Activated naive CD4-positive, alpha-beta T cell treated with anti-CD3 and anti-CD28 coated beads, Interleukin-2, amount 50 U/mL, for 72 hours (primary cell): ENCODE results near the gene NOL3. TPM values are rescaled to one million over a fixed set of nuclear protein-coding genes. Genes with fewer than 3 reads are reported as not detected.

Source experiments
- ATAC-seq, 2 donors: fragments of 150-1000 bp; cut with Tn5 transposase; 2 replicates each; pipeline ENCODE4 v1.10.0; 2021; ENCODE audit warnings: mild to moderate bottlenecking in 2 of 2, moderate library complexity in 2 of 2
- DNase-seq, 2 donors: peaks; one replicate each; pipeline ENCODE4 v3.0.0; 2021 to 2022; ENCODE audit warnings: low spot score in 2 of 2
- H3K27ac Mint-ChIP-seq, 2 donors: one replicate each; pipeline ENCODE4 v1.8.0; 2022; ENCODE audit warnings: mild to moderate bottlenecking in 2 of 2, mixed read lengths in 2 of 2
- H3K36me3 Mint-ChIP-seq, 2 donors: one replicate each; pipeline ENCODE4 v1.8.0; 2022; ENCODE audit warnings: mixed read lengths in 2 of 2
- H3K9me3 Mint-ChIP-seq, 2 donors: one replicate each; pipeline ENCODE4 v1.8.0; 2022; ENCODE audit warnings: mixed read lengths in 2 of 2
- total RNA-seq, 2 donors: library from RNA; stranded (reverse); gene quantifications; one replicate each; pipeline ENCODE4 v1.2.3, GENCODE V29; 2022

Gene NOL3
- total RNA-seq, 2 donors from 2014 or later, result 9.2 to 43.4 TPM

DNA sequence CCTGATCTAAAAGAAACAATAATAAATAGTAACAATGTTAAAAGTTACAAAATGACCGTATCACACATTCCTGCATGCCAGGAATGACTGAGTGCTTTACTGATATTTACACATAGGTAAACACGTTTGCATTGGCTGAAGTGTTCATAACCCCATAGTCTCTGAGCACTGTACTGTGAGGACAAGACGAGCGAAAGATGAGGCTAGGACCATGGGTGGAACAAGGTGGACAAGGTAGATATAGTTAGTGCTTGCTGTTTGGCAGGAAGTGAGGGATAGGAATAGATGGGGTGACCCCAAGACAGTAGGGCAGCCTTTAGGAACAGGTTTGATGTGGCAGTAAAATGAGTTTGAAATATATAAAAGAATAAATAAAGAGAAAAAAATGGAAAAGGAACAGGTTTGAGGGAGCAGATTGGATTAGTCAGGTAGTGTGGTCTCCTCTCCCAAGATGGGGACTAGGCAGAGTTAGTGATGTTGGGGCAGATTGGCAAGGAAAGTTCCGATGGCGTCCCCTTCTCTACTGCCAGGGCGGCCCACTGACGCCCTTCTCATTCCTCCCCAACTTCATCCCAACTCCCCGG, 21.2 kb downstream of the NOL3 start:
- peaks cover 20 to 38% of the 10 kb centered on the region in 2 donors for H3K36me3 Mint-ChIP-seq
- H3K27ac Mint-ChIP-seq, result peak overlapping the region; percentile 85 to 92
- H3K9me3 Mint-ChIP-seq, result no peaks in the 10 kb centered on the region
- DNase-seq, result no peak
- peak; percentile 15 to 18 for ATAC-seq

DNA sequence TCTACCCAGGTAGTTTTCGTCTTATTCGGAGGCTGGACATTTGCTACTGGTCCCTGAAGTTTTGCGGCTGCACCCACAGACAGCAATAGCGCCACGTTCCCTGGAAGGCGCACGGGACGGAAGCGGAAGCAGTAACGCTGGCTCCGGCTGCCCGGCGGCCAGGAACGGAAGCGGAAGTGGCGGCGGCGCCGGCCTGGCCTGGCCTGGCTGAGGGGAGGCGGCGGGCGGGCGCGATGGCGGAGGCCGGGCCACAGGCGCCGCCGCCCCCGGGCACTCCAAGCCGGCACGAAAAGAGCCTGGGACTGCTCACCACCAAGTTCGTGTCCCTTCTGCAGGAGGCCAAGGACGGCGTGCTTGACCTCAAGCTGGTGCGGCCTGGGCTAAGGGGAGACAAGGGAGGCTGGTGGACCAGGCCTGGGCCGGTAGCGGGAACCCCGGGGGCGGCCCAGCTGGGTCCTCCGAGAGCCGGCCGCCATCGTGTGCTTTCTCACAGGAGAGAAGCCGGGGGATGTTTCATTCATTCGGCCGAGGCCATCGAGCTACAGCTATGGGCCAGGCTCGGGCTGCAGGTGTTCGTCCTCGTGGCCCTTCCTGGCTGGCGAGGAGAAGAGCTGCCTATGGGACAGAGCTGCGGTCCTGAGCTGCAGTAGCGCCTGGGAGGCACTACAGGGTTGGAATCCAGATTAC, 21.8 kb downstream of the NOL3 start, which contains the start of gene E2F4:
TSS of gene E2F4 (plus strand) at position 161 of the 687 bp plus-strand sequence. CDS start at position 234, 73 bp downstream.
- ATAC-seq (peak; percentile 99), DNase-seq (peak; percentile 90 to 91)
- peaks cover 25 to 44% of the 10 kb centered on the region in 2 donors for H3K36me3 Mint-ChIP-seq
- peak within 1 kb of the TSS; percentile 92 to 96 for H3K27ac Mint-ChIP-seq
- no peaks in the 10 kb centered on the region for H3K9me3 Mint-ChIP-seq

DNA sequence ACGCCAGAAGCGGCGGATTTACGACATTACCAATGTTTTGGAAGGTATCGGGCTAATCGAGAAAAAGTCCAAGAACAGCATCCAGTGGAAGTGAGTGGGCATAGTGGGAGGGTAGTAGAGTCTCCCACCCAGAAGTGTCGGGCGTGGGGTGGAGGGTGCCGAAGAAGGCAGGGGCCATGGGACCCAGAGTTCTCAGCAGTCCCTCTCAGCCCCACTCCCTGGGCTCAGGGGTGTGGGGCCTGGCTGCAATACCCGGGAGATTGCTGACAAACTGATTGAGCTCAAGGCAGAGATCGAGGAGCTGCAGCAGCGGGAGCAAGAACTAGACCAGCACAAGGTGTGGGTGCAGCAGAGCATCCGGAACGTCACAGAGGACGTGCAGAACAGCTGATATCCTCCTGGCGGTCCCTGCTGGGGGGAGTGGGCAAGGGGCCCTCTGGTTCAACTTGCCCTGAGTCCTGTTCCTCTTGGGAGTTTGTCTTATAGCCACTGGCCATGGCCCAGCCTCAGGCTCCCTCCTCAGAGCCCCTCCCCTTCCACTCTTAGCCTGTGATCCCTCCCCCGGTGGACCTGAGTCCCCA, 22.5 kb downstream of the NOL3 start:
- no peak for DNase-seq
- Mint-ChIP-seq H3K27ac (peak overlapping the region; percentile 92 to 96), H3K36me3 (peaks cover 25 to 44% of the 10 kb centered on the region in 2 donors), H3K9me3 (no peaks in the 10 kb centered on the region)
- ATAC-seq, result no peak

- ATAC-seq, result no peak
- H3K36me3 Mint-ChIP-seq, result peaks cover 25 to 44% of the 10 kb centered on the region in 2 donors
- H3K9me3 Mint-ChIP-seq, result no peaks in the 10 kb centered on the region
- peak overlapping the region; percentile 92 to 96 for H3K27ac Mint-ChIP-seq
- no peak for DNase-seq
Measured at GRCh38 chr16:67193536-67193935, 23.2 kb downstream of the NOL3 start.

- ATAC-seq (no peak), DNase-seq (no peak)
- H3K27ac Mint-ChIP-seq, result peak overlapping the region; percentile 90 to 92
- H3K36me3 Mint-ChIP-seq, result peaks cover 25 to 44% of the 10 kb centered on the region in 2 donors
- no peaks in the 10 kb centered on the region for H3K9me3 Mint-ChIP-seq
Measured at GRCh38 chr16:67194260-67194659, 23.9 kb downstream of the NOL3 start.

DNA sequence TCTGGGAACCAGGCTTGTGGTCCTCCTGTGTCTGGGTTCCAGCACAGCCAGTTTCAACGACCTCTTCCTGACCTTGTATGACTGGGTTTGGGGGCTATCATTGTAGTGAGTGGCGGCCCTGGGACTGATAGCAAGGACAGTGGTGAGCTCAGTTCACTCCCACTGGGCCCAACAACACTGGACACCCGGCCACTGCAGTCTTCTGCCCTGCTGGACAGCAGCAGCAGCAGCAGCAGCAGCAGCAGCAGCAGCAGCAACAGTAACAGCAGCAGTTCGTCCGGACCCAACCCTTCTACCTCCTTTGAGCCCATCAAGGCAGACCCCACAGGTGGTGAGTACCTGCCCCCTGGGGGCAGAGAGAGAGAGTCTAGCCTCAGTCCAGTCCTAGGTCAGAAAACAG, 25.3 kb downstream of the NOL3 start:
- ATAC-seq, result no peak
- H3K36me3 Mint-ChIP-seq, result peaks cover 25 to 44% of the 10 kb centered on the region in 2 donors
- peak overlapping the region; percentile 4 to 67 for H3K27ac Mint-ChIP-seq
- H3K9me3 Mint-ChIP-seq, result no peaks in the 10 kb centered on the region
- no peak for DNase-seq

DNA sequence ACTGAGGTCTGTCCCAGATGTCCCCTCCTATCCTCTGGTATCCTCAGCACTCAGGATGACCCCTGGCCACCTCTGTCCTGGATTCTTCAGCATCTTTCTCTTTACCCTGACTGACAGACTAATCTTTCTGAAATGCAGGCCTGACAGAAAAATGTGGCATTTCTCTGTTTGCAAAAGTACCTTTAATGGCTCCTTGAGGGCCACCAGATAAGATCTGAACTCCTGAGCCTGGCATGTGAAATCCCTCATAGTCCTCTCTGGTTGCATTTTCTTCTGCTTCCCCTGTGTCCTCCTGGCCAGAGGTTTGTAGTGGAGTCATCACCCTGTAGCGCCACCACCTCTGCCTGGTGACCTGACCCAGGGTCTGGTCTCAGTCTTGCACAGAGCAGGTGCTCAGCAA, 26.5 kb downstream of the NOL3 start:
- H3K27ac Mint-ChIP-seq, result peak overlapping the region in 1 of 2 donors; percentile 86
- H3K9me3 Mint-ChIP-seq, result no peaks in the 10 kb centered on the region
- DNase-seq (no peak), ATAC-seq (no peak)
- H3K36me3 Mint-ChIP-seq, result peaks cover 25 to 35% of the 10 kb centered on the region in 2 donors

GRCh38 chr16:67197704-67198103, 27.4 kb downstream of the NOL3 start:
- H3K27ac Mint-ChIP-seq, result peak overlapping the region in 1 of 2 donors; percentile 82
- peak in 1 of 2 donors; percentile 5 for ATAC-seq
- DNase-seq, result no peak
- H3K36me3 Mint-ChIP-seq, result peaks cover 21 to 31% of the 10 kb centered on the region in 2 donors
- no peaks in the 10 kb centered on the region for H3K9me3 Mint-ChIP-seq

GRCh38 chr16:67198238-67198734, 27.9 kb downstream of the NOL3 start:
- ATAC-seq, result peak; percentile 35 to 64
- no peaks in the 10 kb centered on the region for H3K9me3 Mint-ChIP-seq
- DNase-seq, result no peak
- H3K36me3 Mint-ChIP-seq, result peaks cover 19 to 26% of the 10 kb centered on the region in 2 donors
- H3K27ac Mint-ChIP-seq, result peak overlapping the region in 1 of 2 donors; percentile 82

GRCh38 chr16:67199011-67199807, 28.9 kb downstream of the NOL3 start, which contains the start of gene ELMO3:
Gene ELMO3, plus strand, starts transcription at chr16:67199131. Its CDS starts 196 bp downstream, at chr16:67199327.
- H3K36me3 Mint-ChIP-seq, result peaks cover 14 to 17% of the 10 kb centered on the region in 2 donors
- ATAC-seq (no peak), DNase-seq (no peak)
- peak within 1 kb of the TSS in 1 of 2 donors; percentile 82 for H3K27ac Mint-ChIP-seq
- no peaks in the 10 kb centered on the region for H3K9me3 Mint-ChIP-seq

DNA sequence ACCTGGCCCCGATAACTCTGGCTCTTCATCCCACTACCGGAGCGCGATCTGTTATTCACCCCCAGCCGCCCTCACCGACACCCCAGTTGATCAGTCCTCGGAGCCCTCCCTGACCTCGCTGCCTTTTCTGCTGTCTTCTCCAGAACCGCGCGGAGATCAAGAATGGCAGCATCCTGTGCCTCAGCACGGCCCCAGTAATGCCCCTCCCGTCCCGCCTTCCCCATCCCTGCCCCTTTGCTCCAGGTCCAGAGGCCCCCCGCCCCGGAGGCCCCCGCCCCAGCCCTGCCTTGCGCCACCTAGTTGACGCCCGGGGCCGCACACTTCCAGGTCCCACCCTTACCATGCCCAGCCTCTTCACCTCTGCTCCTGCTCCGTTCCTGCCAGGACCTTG, 29.5 kb downstream of the NOL3 start:
- Mint-ChIP-seq H3K27ac (no peak overlapping the region), H3K9me3 (no peaks in the 10 kb centered on the region), H3K36me3 (peaks cover 12 to 16% of the 10 kb centered on the region in 2 donors)
- no peak for DNase-seq
- no peak for ATAC-seq

DNA sequence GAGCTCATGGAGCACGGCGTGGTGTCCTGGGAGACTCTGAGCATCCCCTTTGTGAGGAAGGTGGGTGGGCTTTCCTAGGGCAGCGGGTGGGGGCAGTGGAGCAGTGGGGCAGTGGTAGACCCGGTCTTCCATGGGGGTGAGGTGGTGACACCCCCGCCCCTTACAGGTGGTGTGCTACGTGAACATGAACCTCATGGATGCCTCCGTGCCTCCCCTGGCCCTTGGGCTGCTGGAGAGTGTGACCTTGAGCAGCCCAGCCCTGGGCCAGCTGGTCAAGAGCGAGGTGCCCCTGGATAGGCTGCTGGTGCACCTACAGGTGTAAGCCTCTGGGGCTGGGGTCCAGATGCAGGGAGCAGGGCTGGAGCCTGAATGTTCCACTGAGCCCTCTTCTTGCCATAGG, 30.2 kb downstream of the NOL3 start:
- no peak for DNase-seq
- Mint-ChIP-seq H3K9me3 (no peaks in the 10 kb centered on the region), H3K36me3 (peaks cover 12 to 16% of the 10 kb centered on the region in 2 donors), H3K27ac (no peak overlapping the region)
- no peak for ATAC-seq

DNA sequence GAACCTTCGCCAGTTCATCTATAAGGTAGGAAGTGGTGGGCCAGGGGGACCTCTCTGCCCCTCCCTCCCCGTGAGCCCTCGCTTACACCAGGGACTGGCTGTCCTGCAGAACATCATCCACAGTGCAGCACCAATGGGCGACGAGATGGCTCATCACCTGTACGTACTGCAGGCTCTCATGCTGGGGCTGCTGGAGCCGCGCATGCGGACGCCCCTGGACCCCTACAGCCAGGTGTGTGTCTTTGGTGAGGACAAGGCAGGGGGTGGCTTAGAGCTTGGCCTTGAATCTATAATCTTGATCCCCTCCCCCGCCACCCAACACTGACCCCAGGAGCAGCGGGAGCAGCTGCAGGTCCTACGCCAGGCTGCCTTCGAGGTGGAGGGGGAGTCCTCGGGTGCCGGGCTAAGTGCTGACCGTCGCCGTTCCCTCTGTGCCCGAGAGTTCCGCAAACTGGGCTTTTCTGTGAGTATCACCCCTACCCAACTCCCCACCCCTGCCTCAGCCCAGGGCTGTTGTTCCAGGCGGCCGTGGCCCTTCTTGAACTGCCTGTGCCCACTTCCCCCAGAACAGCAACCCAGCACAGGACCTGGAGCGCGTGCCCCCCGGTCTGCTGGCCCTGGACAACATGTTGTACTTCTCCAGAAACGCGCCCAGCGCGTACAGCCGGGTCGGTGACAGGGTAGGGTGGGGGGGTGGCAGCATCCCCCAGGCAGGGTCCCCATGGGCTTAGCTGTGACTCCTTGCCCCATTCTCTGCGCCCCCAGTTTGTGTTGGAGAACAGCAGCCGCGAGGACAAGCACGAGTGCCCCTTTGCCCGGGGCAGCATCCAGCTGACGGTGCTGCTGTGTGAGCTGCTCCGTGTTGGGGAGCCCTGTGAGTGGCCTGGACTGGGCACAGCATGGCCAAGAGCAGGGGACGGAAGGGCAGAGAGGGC, 31.3 kb downstream of the NOL3 start:
- H3K36me3 Mint-ChIP-seq, result peaks cover 3 to 4% of the 10 kb centered on the region in 2 donors
- ATAC-seq (no peak), DNase-seq (no peak)
- H3K27ac Mint-ChIP-seq, result no peak overlapping the region
- H3K9me3 Mint-ChIP-seq, result no peaks in the 10 kb centered on the region

GRCh38 chr16:67202426-67202825, 32.1 kb downstream of the NOL3 start:
- no peaks in the 10 kb centered on the region for H3K9me3 Mint-ChIP-seq
- ATAC-seq, result no peak
- no peak overlapping the region for H3K27ac Mint-ChIP-seq
- DNase-seq, result no peak
- no peaks in the 10 kb centered on the region for H3K36me3 Mint-ChIP-seq

- no peak for ATAC-seq
- no peak overlapping the region for H3K27ac Mint-ChIP-seq
- H3K9me3 Mint-ChIP-seq, result no peaks in the 10 kb centered on the region
- no peaks in the 10 kb centered on the region for H3K36me3 Mint-ChIP-seq
- no peak for DNase-seq
Measured at GRCh38 chr16:67202956-67203493, 32.7 kb downstream of the NOL3 start.
